Skeletal muscle tissue (tissue), 4 donors: ENCODE measurements around the gene DMD. TPM values are rescaled to one million over a fixed set of nuclear protein-coding genes. Genes with fewer than 3 reads are reported as not detected.

Experiments used
- H3K27ac ChIP-seq: one replicate; pipeline ENCODE4 v1.7.0; 2013; ENCODE audit warnings: mild to moderate bottlenecking, low read depth, low read length, inconsistent platforms
- H3K27me3 ChIP-seq, 3 donors: one replicate each; pipeline ENCODE4 v1.7.0; 2013; ENCODE audit warnings: low read length in 3 of 3; ENCODE audit not compliant: control insufficient read depth in 3 of 3, insufficient read depth in 3 of 3
- H3K36me3 ChIP-seq, 3 donors: one replicate each; pipeline ENCODE4 v1.7.0; 2013; ENCODE audit warnings: low read length in 3 of 3; ENCODE audit not compliant: control insufficient read depth in 3 of 3, insufficient read depth in 3 of 3
- H3K4me1 ChIP-seq, 3 donors: one replicate each; pipeline ENCODE4 v1.7.0; 2013; ENCODE audit warnings: low read length in 3 of 3, mild to moderate bottlenecking in 3 of 3; ENCODE audit not compliant: control insufficient read depth in 3 of 3, insufficient read depth in 3 of 3
- H3K4me3 ChIP-seq, 3 donors: one replicate each; pipeline ENCODE4 v1.7.0; 2013; ENCODE audit warnings: low read length in 3 of 3
- H3K9ac ChIP-seq, 3 donors: one replicate each; pipeline ENCODE4 v1.7.0; 2013; ENCODE audit warnings: low read length in 3 of 3, mild to moderate bottlenecking in 3 of 3, moderate library complexity in 2 of 3, low read depth in 1 of 3
- H3K9me3 ChIP-seq, 3 donors: one replicate each; pipeline ENCODE4 v1.7.0; 2013; ENCODE audit warnings: low read length in 3 of 3; ENCODE audit not compliant: control insufficient read depth in 3 of 3
- total RNA-seq: library from RNA; depleted of rRNA; stranded (reverse); fragments of >200 nt; gene quantifications from one replicate; pipeline ENCODE4 v1.2.3, GENCODE V29; 2014
- donor health status: Osteomylitis.

DMD gene
- total RNA-seq, 1 donor from 2014 or later = 190 TPM

DNA sequence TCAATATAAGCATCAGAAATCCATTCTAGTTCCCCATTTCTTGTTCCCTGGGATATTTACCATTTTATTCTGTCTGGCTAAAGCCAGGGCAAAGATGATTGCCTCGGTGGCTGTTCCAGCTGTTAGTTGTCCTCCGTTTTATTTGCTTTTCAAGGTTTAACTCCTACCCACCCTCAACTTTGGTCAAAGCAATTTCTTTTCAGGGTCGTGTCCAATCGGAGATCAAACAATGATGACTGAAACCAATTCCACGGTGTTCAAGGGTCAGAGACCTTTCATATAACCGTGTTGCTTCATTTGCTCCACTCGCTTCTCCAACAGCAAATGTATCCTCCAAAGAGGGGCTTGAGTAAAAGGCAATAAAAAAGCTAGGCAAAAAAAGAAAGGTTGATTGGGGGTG is 1946.0 kb downstream of the DMD start:
- H3K4me3 ChIP-seq = no peak overlapping the region

DNA sequence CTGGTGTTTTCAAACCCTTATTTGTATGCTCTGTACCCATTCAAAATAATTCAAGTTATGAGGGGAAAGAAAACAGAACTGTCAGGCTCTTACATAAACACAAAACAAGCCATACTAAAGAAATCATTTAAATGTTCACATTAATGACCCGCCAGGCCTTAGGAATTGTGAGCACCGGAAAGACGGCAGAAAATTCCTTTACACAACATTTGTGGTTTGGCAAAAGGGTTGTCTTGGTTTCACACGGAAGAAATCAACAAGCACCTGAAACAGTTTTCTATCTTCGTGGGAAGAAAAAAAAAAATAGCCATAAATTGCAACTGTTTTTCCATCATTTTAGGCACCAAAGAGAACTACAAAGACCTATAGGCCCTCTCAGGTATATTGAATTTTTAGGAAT is 1951.0 kb downstream of the DMD start:
- H3K9ac ChIP-seq = no peak overlapping the region
- H3K4me1 ChIP-seq = no peaks in the 10 kb centered on the region
- H3K36me3 ChIP-seq = no peaks in the 10 kb centered on the region
- H3K27ac ChIP-seq = no peak overlapping the region
- no peaks in the 10 kb centered on the region for H3K27me3 ChIP-seq
- no peaks in the 10 kb centered on the region for H3K9me3 ChIP-seq
- no peak overlapping the region for H3K4me3 ChIP-seq

More for the DNA sequence above, 1946.0 kb downstream of the DMD start:
- no peak overlapping the region for H3K27ac ChIP-seq
- no peaks in the 10 kb centered on the region for H3K36me3 ChIP-seq
- no peaks in the 10 kb centered on the region for H3K4me1 ChIP-seq
- H3K9ac ChIP-seq = no peak overlapping the region
- no peaks in the 10 kb centered on the region for H3K27me3 ChIP-seq
- H3K9me3 ChIP-seq = no peaks in the 10 kb centered on the region

DNA sequence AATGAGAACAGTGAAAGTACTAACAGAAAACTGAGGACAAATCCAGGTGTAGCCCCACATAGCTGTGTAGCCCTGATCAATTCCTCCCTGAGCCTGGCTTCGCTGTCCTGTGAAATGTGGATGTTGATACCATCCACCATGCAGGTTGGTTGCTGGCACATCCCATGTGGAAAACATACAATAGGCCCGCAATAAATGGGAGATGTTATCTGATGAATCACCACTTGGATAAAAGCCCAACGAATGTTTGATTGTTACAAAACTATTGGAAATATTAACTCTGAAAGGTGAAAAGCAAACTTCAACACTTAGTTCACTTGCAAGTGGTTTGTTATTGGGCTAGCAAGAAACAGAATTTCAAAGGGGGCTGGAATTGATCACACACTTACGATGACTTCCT is 1953.2 kb downstream of the DMD start:
- no peaks in the 10 kb centered on the region for H3K36me3 ChIP-seq

DNA sequence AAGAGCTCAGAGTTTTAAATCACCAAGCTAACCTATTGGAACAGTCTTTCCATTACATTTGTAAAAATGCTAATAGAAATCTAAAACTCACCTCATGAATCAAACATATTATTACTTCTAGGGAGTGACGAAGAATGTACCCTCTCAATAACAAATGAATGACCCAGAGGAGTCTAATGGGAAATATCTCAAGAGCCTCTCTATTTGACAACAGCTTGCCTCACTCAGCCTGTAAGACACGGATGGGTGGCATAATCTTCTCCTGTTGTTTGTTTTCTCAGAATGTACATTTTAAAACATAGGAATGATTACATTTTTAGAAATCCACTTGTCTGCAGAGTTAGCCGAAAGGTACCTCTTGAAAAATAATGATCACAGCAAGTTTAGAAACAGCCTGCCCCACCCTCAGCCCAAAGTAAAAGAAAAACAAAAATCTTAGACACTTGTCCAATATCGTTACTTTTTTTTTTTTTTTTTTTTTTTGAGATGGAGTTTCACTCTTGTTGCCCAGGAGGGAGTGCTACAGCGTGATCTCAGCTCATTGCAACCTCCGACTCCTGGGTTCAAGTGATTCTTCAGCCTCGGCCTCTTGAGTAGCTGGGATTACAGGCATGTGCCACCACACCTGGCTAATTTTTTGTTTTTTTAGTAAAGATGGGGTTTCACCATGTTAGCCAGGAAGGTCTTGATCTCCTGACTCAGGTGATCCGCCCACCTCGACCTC is 1955.9 kb downstream of the DMD start:
- Histone ChIP-seq H3K9me3 (no peaks in the 10 kb centered on the region), H3K27ac (no peak overlapping the region), H3K36me3 (no peaks in the 10 kb centered on the region), H3K9ac (no peak overlapping the region), H3K27me3 (no peaks in the 10 kb centered on the region), H3K4me1 (no peaks in the 10 kb centered on the region), H3K4me3 (no peak overlapping the region)

More for the DNA sequence above, 1953.2 kb downstream of the DMD start:
- Histone ChIP-seq H3K9ac (no peak overlapping the region), H3K4me3 (no peak overlapping the region), H3K27ac (no peak overlapping the region), H3K4me1 (no peaks in the 10 kb centered on the region), H3K9me3 (no peaks in the 10 kb centered on the region), H3K27me3 (no peaks in the 10 kb centered on the region)

- Histone ChIP-seq H3K27me3 (no peaks in the 10 kb centered on the region), H3K4me1 (no peaks in the 10 kb centered on the region), H3K27ac (no peak overlapping the region), H3K36me3 (no peaks in the 10 kb centered on the region), H3K9me3 (no peaks in the 10 kb centered on the region), H3K4me3 (no peak overlapping the region), H3K9ac (no peak overlapping the region)
These were observed 1959.2 kb downstream of the DMD start for GRCh38 chrX:31252133-31252532.

- H3K4me1 ChIP-seq = no peaks in the 10 kb centered on the region
- H3K27me3 ChIP-seq = no peaks in the 10 kb centered on the region
- H3K9me3 ChIP-seq = no peaks in the 10 kb centered on the region
- H3K27ac ChIP-seq = no peak overlapping the region
- H3K36me3 ChIP-seq = no peaks in the 10 kb centered on the region
- H3K4me3 ChIP-seq = no peak overlapping the region
- no peak overlapping the region for H3K9ac ChIP-seq
These were observed 1960.0 kb downstream of the DMD start for GRCh38 chrX:31251336-31251735.

- no peak overlapping the region for H3K9ac ChIP-seq
- H3K4me3 ChIP-seq = no peak overlapping the region
- no peaks in the 10 kb centered on the region for H3K36me3 ChIP-seq
- H3K27me3 ChIP-seq = no peaks in the 10 kb centered on the region
- H3K27ac ChIP-seq = no peak overlapping the region
- no peaks in the 10 kb centered on the region for H3K9me3 ChIP-seq
- H3K4me1 ChIP-seq = no peaks in the 10 kb centered on the region
These were observed 1965.6 kb downstream of the DMD start for GRCh38 chrX:31245714-31246113.

DNA sequence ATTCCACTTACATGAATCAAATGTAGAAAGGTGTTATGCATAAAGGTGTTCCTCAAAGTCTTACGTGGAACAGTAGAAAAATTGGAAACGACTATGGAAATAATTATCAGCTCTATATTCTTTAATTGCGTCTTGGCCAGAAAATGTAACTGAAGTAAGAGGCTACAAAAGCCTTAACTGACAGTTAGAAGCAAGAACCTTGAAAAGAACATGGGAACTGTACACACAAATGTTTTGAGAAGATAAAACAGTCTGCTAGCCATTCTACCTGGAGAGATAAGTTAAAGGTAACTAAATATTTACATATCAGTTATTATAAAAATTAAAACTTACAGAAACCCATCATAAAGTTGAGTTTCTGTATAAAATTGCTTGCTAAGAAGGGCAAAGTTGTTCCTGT is 1967.5 kb downstream of the DMD start:
- Histone ChIP-seq H3K4me3 (no peak overlapping the region), H3K27me3 (no peaks in the 10 kb centered on the region), H3K4me1 (no peaks in the 10 kb centered on the region), H3K27ac (no peak overlapping the region), H3K9ac (no peak overlapping the region), H3K9me3 (no peaks in the 10 kb centered on the region), H3K36me3 (no peaks in the 10 kb centered on the region)

GRCh38 chrX:31240982-31241381 is 1970.4 kb downstream of the DMD start:
- Histone ChIP-seq H3K9ac (no peak overlapping the region), H3K27me3 (no peaks in the 10 kb centered on the region), H3K4me1 (no peaks in the 10 kb centered on the region), H3K27ac (no peak overlapping the region), H3K36me3 (no peaks in the 10 kb centered on the region), H3K4me3 (no peak overlapping the region), H3K9me3 (no peaks in the 10 kb centered on the region)

GRCh38 chrX:31237189-31237588 is 1974.2 kb downstream of the DMD start:
- Histone ChIP-seq H3K4me3 (no peak overlapping the region), H3K9me3 (no peaks in the 10 kb centered on the region), H3K4me1 (no peaks in the 10 kb centered on the region), H3K27ac (no peak overlapping the region), H3K9ac (no peak overlapping the region), H3K27me3 (no peaks in the 10 kb centered on the region), H3K36me3 (no peaks in the 10 kb centered on the region)
